Progenitor cell of endocrine pancreas (in vitro differentiated cells): ENCODE measurements around the gene TMEM45A. TPM values are rescaled to one million over a fixed set of nuclear protein-coding genes. Genes with fewer than 3 reads are reported as not detected.

ENCODE experiments used
- DNase-seq: peaks from one replicate; pipeline ENCODE4 v3.0.0; 2021; ENCODE audit warnings: low spot score; ENCODE audit not compliant: unreplicated experiment
- H3K27ac Mint-ChIP-seq: 2 replicates; pipeline ENCODE4 v1.8.0; 2021; ENCODE audit warnings: mild to moderate bottlenecking, moderate library complexity, mixed read lengths
- H3K27me3 Mint-ChIP-seq: 2 replicates; pipeline ENCODE4 v1.8.0; 2021; ENCODE audit warnings: mixed read lengths
- H3K36me3 Mint-ChIP-seq: 2 replicates; pipeline ENCODE4 v1.8.0; 2022; ENCODE audit warnings: mixed read lengths; ENCODE audit not compliant: insufficient read depth
- H3K4me1 Mint-ChIP-seq: 2 replicates; pipeline ENCODE4 v1.8.0; 2021; ENCODE audit warnings: low read depth, mixed read lengths
- H3K4me3 Mint-ChIP-seq: 2 replicates; pipeline ENCODE4 v1.8.0; 2021; ENCODE audit warnings: low read depth, mild to moderate bottlenecking, moderate library complexity, mixed read lengths
- H3K9me3 Mint-ChIP-seq: 2 replicates; pipeline ENCODE4 v1.8.0; 2021; ENCODE audit warnings: low read depth, mixed read lengths
- CTCF ChIP-seq: fragments of 200-600 bp; sonication (generic); IDR thresholded peaks from one replicate; pipeline ENCODE4 v1.5.0; 2021; ENCODE audit warnings: antibody characterized with exemption, mild to moderate bottlenecking; ENCODE audit not compliant: unreplicated experiment
- total RNA-seq: library from RNA; stranded (reverse); gene quantifications from 2 replicates; pipeline ENCODE4 v1.2.1, GENCODE V29; 2021

Gene TMEM45A
- total RNA-seq, 1 donor from 2014 or later = 13.6 TPM

GRCh38 chr3:100553618-100554372, 61.4 kb downstream of the TMEM45A start:
- no peaks in the 10 kb centered on the region for H3K36me3 Mint-ChIP-seq
- no peak for TF ChIP-seq CTCF
- H3K9me3 Mint-ChIP-seq = no peaks in the 10 kb centered on the region
- DNase-seq = no peak
- H3K4me3 Mint-ChIP-seq = no peak overlapping the region
- H3K4me1 Mint-ChIP-seq = no peaks in the 10 kb centered on the region
- H3K27me3 Mint-ChIP-seq = no peaks in the 10 kb centered on the region
- no peak overlapping the region for H3K27ac Mint-ChIP-seq

- Mint-ChIP-seq H3K27ac (no peak overlapping the region), H3K4me1 (no peaks in the 10 kb centered on the region), H3K27me3 (no peaks in the 10 kb centered on the region), H3K4me3 (no peak overlapping the region), H3K9me3 (no peaks in the 10 kb centered on the region), H3K36me3 (no peaks in the 10 kb centered on the region)
- TF ChIP-seq CTCF = no peak
- DNase-seq = no peak
Observed at GRCh38 chr3:100554373-100554676, 61.9 kb downstream of the TMEM45A start.

- Mint-ChIP-seq H3K9me3 (no peaks in the 10 kb centered on the region), H3K4me1 (peaks cover 5% of the 10 kb centered on the region), H3K27ac (no peak overlapping the region), H3K36me3 (no peaks in the 10 kb centered on the region), H3K4me3 (no peak overlapping the region), H3K27me3 (no peaks in the 10 kb centered on the region)
- DNase-seq = no peak
- TF ChIP-seq CTCF = no peak
Observed at GRCh38 chr3:100556673-100557310, 64.4 kb downstream of the TMEM45A start.

- H3K9me3 Mint-ChIP-seq = no peaks in the 10 kb centered on the region
- no peaks in the 10 kb centered on the region for H3K36me3 Mint-ChIP-seq
- no peak overlapping the region for H3K4me3 Mint-ChIP-seq
- no peak overlapping the region for H3K27ac Mint-ChIP-seq
- no peak for TF ChIP-seq CTCF
- H3K4me1 Mint-ChIP-seq = peaks cover 5% of the 10 kb centered on the region
- H3K27me3 Mint-ChIP-seq = no peaks in the 10 kb centered on the region
- no peak for DNase-seq
Observed at GRCh38 chr3:100558233-100558632, 65.8 kb downstream of the TMEM45A start.

GRCh38 chr3:100560426-100560825, 68.0 kb downstream of the TMEM45A start:
- Mint-ChIP-seq H3K4me3 (no peak overlapping the region), H3K4me1 (peaks cover 5% of the 10 kb centered on the region), H3K27me3 (no peaks in the 10 kb centered on the region), H3K27ac (no peak overlapping the region), H3K36me3 (no peaks in the 10 kb centered on the region), H3K9me3 (no peaks in the 10 kb centered on the region)
- TF ChIP-seq CTCF = no peak
- DNase-seq = no peak
